ENCODE measurements around the gene CALN1.
"Not testable (repeated sequence)": the region's sequence is repeated elsewhere in the genome, so short reads cannot be mapped to it uniquely, and the experiment has no call there.

CALN1 gene

GRCh38 chr7:72265071-72265904 lies 146.8 kb downstream of the CALN1 start:
- DNase-seq: no peak

- DNase-seq: no peak
These were observed 151.7 kb downstream of the CALN1 start for GRCh38 chr7:72260406-72260805.

GRCh38 chr7:72258074-72258473 lies 154.1 kb downstream of the CALN1 start:
- DNase-seq: no peak

DNA sequence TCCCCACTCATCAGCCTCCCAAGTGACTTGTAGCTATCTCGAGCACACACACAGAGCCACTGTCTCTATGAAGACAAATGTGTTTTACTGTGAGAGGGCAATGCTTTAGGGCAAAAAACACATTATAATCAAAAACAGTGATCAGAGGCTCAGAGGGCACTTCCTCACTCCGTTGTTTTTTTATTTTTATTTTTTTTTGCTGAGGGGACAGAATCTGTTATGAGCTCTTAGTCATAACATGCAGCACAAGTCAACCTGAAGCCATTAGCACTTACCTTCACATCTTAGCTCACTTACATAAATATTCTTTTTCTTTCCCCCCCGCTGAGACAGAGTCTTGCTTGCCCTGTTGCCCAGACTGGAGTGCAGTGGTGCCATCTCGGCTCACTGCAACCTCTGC lies 157.7 kb downstream of the CALN1 start:
- no peak for DNase-seq

DNA sequence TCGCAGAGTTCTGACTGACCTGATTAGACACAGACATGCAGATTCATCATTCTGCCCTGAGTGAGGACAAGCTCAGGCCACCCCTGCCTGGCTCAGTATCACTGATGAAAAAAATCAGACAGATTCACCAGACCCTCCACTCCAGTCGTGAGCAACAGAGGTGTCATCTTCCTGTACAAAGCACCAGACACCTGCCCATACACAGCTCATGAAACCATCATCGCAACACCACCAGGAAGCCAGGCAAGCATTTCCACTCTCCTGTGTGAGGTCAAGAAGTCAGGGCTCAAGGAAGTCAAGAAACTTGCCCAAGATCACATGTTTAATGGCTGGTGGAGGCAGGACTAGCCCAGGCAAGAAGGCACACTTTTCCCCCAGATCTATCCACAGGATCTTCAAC lies 163.0 kb downstream of the CALN1 start:
- no peak for DNase-seq

DNA sequence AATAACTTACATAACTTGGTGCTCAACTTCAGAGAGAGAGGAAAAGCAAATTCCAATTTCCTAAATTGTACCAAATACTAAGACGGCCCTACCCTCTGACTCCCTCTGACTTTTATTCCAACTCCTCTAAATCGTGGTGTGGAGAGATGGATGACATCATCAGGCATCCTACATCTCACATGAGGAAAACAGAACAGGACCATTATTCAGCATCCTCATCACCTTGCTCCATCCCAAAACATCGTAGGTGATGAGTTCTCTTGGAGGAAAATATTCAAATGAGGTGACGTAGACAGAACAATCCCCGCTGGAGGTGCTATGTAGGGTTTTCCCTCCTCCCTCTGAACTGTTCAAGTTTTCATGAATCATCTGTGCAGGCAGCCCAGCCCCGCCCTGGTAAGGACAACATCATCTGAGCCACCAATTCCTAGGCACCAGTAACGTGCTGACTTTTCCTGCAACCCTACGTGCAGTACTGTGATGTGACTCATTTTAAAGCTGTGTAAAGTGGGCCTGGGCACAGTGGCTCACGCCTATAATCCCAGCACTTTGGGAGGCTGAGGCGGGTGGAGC lies 167.2 kb downstream of the CALN1 start:
- DNase-seq: no peak

DNA sequence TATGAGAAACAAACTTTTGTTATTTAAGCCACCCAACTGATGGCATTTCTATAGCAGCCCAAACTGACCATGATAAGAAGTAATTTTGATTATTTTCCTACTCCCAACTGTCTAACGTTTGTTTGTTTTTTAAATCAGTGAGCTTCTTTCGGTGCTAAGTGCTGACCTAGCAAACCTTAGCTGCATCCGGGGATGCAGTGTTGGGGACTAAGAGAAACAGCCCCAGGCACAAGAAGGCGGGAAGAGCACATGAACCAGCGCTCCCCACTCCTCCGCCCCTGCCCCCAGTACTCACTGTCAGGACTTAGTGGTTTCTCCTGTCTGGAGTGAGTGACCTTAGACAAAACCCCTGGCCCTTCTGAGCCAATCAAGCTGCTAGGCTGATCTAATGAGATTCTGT lies 168.8 kb downstream of the CALN1 start:
- DNase-seq: no peak

DNA sequence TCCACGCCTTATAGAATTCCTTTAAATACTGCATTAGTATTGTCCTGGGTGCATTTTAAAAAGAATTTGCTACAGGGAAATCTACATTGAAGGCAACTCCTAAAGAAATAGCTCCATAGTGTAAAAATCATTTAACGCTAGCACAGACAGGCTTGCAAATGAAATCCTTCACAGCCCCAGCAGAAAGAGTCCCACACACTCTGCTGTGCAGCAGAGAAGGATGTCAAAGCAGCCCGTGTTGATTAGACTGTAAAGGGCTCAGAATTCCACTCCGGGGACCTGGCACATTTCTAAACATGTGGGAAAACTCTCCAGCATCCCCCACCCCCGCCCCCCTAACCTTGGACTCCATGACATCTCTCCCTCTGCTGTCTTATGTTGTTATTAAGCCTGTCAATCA lies 176.8 kb downstream of the CALN1 start:
- no peak for DNase-seq

GRCh38 chr7:72234086-72234485 lies 178.1 kb downstream of the CALN1 start:
- DNase-seq: no peak

- no peak for DNase-seq
These were observed 181.9 kb downstream of the CALN1 start for GRCh38 chr7:72230281-72230680.

DNA sequence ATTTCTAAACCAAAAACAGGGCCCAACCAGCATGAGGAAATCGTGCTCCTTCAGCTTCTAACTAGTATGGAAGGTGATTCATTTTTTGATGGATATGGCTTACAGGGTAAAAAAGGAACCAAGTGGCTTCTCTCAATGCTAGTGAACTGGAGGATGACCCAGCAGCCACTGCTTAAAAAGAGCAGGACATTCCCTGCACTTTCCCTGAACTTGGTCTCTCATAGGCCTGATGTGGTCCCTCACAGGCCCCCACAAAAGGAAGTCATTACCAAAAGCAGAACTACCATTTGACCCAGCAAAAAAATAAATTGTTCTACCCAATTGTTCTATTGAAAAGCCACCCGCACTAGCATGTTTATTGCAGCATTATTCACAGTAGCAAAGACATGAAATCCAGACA lies 188.8 kb downstream of the CALN1 start:
- DNase-seq: no peak

DNA sequence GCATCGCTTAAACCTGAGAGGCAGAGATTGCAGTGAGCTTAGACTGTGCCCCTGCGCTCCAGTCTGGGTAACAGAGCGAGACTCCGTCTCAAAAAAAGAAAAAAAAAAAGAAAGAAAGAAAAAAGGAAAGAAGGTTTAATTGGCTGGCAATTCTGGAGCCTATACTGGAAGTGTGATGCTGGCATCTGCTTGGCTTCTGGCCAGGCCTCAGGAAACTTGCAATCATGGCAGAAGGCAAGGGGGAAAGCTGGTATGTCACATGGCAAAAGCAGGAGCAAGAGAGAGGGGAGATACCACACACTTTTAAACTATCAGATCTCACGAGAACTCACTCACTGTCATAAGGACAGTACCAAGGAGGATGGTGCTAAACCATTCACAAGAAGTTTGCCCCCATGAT lies 190.0 kb downstream of the CALN1 start:
- no peak for DNase-seq

DNA sequence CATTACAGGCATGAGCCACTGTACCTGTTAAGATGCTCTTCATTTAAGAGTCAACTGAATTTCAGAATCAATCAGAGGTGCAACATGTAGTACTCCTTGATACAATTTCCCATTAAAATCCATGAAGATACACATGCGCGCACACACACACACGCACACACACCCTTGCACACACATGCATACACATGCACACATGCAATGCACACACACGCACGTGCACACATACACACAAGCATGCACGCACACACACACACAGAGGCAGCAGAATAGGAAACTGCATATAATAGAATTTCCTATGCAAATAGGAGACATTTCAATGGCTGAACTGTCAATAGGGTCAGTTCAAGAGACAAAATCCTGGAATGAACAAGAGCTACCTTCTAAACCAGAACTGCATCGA lies 192.6 kb downstream of the CALN1 start:
- DNase-seq: no peak

DNA sequence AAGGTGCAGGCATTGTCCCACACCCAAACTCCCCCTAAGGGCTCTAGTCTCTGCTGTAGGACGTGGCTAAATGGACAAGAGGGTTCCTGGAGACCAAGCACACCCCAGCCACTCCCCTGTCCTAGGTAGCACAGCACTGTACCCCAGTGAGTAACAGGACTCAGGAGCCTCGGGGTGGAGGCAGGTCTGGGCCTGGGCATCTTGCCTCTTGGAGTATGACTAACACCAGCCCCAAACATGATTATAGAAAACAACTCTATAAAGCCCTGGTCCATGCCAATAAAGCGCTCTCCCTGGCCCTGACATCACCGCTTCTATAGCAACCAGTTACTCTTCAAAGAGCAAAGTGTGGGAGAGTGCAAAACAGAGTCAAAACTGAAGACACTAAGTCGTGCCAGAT lies 195.0 kb downstream of the CALN1 start:
- DNase-seq: no peak

DNA sequence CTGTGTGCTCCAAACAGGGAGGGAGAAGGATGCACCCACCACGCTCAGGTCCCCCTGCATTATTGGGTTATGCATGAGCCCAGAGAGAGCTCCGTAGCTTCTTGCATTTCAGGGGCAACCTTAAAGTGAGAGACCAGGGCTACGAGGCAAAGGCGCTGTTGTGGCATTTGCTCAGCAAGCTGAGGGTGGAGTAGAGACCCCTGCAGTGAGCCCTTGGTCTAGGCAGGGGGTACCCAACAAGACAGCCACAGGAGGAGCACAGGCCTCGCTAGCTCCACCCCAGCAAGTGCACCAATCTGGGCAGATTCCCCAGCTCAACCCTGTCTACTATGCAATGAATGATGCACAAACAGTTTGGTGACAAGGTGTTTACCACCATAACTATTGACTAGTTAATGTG lies 198.4 kb downstream of the CALN1 start:
- no peak for DNase-seq

DNA sequence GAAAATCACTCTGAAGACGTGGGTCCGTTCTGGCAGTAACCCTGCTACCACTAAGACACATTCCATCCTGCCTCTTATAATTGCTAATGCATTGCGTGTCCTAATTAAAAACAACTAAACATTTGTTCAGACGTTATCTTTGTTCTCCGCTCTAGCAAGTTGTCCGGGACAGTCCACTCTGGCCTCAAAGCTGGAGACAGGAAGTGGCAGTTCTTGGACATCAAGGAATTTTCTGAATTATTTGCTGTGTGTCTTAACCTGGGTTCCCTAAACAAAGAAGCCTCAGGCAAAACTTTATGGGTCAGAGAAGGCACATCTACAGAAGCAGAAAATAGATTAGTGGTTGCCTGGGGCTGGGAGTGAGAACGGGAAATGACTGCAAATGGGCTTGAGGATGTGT lies 199.1 kb downstream of the CALN1 start:
- no peak for DNase-seq

DNA sequence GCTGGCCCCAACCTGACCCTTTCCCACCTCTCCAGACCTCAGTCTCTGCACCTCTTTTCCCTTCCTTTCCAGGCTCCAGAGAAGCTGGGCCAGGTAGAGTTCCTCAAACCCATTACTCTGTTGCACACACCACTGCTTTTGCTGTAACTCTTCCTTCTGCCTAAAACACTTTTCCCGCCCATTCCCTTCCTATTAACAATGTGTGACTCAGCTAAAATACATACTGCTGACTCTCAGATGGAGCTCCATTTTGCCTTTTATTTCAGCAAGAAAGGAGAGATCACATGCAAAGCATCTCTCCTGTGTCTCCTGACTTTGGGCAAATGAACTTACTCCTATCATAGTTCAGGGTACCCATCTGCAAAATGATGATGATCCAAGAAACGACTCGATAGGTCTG lies 201.0 kb downstream of the CALN1 start:
- DNase-seq: no peak

DNA sequence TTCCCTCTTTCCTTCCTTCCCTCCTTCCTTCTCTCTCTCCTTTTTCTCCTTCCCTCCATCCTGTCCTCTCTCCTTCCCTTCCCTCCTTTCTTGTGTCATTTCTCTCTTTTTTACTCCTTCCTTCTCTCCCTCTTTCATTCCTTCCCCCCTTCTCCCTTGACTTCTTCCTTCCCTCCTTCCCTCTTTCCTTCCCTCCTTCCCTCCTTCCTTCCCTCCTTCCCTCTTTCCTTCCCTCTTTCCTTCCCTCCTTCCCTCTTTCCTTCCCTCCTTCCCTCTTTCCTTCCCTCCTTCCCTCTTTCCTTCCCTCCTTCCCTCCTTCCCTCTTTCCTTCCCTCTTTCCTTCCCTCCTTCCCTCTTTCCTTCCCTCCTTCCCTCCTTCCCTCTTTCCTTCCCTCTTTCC lies 203.1 kb downstream of the CALN1 start:
- DNase-seq: not testable (repeated sequence)

DNA sequence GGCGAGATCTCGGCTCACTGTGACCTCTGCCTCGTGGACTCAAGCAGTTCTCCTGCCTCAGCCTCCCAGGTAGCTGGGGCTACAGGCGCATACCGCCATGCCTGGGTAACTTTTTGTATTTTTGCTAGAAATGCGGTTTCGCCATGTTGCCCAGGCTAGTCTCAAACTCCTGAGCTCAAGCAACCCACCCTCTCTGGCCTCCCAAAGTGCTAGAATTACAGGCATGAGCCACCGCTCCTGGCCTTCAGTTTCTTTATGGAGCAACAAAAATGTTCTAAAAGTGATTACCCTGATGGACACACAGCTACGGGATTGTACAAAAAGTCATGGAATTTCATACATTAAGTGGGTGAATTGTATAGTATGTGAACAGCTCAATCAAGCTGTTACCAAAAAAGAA lies 216.0 kb downstream of the CALN1 start:
- no peak for DNase-seq

DNA sequence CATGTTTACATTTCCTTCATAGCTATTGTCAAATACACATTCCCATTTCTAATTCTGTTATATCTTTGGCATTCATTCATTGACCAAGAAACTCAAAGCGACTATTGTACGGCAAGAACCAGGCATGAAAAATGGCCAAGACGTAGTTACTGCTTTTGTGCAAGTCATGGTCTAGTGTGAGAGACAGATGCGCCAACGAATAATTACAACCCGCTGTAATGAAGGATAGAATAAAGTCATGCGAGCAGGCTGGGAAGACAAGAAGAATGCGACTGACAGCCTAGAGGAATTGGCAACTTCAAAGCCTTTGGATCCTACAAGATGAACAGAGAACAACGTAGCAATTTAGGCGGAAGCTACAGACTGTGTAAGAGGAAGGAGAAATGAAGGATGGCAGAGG lies 221.2 kb downstream of the CALN1 start:
- DNase-seq: no peak

GRCh38 chr7:72190146-72190545 lies 222.0 kb downstream of the CALN1 start:
- no peak for DNase-seq

- DNase-seq: no peak
These were observed 225.0 kb downstream of the CALN1 start for GRCh38 chr7:72187179-72187578.

DNA sequence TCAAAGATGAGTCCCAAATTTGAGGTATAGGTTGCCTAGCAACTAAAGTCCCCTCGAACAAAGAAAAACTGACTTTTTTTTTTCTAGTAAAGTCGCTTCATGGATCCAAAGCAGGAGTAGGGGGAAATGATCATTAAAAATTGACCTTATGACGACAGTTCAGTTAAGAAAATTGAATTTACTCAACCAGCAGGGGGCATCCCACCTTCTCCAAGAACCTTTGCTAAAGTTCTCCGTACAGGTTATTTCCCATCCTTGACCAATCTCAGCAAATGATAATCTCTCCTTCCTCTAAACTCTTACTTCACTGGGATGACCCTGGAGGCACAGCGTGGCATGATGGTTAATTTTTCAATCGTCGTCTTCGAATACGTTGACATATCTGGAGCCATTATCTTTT lies 228.3 kb downstream of the CALN1 start:
- no peak for DNase-seq

GRCh38 chr7:72182036-72182435 lies 230.1 kb downstream of the CALN1 start:
- no peak for DNase-seq

DNA sequence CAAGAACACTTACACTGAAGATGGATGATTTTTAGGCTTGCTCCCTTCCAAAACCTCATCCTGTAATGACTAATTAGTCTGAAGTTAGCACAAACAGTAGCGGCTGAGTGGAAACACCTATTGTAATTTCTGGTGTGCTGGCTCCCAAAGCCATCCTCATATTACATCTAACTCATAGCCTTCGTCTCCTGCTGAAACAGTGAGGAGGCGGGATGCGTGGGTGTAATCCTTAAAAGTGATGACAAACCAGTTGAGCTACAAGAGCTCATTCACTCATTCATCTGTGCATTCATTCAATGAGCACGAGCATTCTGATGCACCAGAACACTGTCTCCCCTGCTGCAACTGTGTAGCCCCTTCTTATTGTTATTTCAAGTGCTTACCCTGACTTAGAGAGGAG lies 235.3 kb downstream of the CALN1 start:
- DNase-seq: no peak
